Measurements from ENCODE around the gene KXD1. TPM values are rescaled to one million over a fixed set of nuclear protein-coding genes. Genes with fewer than 3 reads are reported as not detected.
A peak's percentile ranks its signal among the peaks of the same experiment; 100 is the strongest.

The KXD1 gene
- total and polyA plus RNA-seq, 2 donors (not counting 1 experiment from before 2014, with no cell fraction given) = 90.0 to 166 TPM

DNA sequence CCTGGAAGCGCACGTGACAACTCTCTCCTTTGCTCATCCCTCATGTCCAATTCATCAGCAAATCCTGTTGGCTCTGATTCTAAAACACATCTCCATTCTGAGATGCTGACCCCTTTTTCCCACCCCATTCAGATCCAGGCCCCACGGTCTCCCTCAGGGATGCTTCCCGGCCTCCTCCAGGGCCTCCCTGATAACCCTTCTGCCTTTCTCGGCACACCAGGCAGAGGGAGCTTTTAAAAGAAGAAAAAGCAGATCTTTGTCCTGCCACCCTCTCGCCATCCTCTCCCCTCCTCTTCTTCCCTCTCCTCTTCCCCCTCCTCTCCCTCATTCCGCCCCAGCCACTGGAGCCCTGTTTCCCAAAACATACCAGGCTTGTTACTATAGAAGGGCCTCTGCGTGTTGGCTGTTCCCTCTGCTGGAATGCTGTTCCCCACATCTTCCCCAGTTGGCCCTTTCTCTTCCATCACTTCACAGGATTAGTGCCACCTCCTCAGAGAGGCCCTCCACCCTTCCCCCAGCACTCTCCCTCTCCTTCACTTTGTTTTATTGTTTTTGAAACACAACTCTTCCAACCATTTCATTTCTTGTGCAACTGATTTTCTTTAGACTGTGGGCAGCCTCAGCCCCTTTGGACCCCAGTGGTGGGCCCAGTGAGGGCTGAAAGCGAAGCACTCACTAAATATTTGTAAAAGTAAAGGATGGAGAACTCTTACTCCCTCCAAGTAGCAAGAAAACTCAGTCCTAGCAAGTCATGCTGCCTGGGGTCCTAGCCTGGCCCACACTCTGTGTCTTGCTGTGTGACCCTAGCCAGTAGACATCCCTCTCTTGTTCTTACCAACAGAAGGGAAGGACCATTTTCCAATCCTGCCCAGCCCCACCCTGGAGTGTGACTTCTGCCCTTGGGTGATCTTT lies 51.4 kb downstream of the KXD1 start:
- no peak overlapping the region for H3K9ac ChIP-seq (ENCODE audit: low read length)
- H3K4me3 ChIP-seq (ENCODE audit: control extremely low read depth in 1 of 5, extremely low read depth in 1 of 5, insufficient read depth in 1 of 5, low read depth in 2 of 5, low read length in 4 of 5) = no peak overlapping the region
- H3K36me3 ChIP-seq (replicated peaks in 1 of 2; ENCODE audit: control extremely low read depth in 1 of 2, control insufficient read depth in 1 of 2, extremely low read depth in 1 of 2, insufficient read depth in 2 of 2, low read length in 1 of 2) = no peaks in the 10 kb centered on the region
- no peaks in the 10 kb centered on the region for H3K9me3 Mint-ChIP-seq (ENCODE audit: insufficient read depth)
- peak overlapping the region; percentile 23 for H3K4me3 Mint-ChIP-seq
- POLR2A ChIA-PET = no interaction called here
- no peaks in the 10 kb centered on the region for H4K20me1 ChIP-seq (ENCODE audit: control insufficient read depth, insufficient read depth, low read length, poor library complexity, severe bottlenecking)
- no peak overlapping the region for H3K4me2 ChIP-seq (replicated peaks; ENCODE audit: low read depth, low read length, poor library complexity, severe bottlenecking)
- CTCF ChIA-PET = no interaction called here
- H3K27ac ChIP-seq (ENCODE audit: low read length in 2 of 2) = no peak overlapping the region
- intact Hi-C loops (cut with micrococcal nuclease) = no loop called here
- WGBS (ENCODE audit: insufficient coverage) = 42% methylated on average over 8 of the region's 9 CpGs
- no peak overlapping the region for H2AFZ ChIP-seq (ENCODE audit: insufficient read depth, low read depth, low read length, poor library complexity, severe bottlenecking)
- DNase-seq = no peak
- H3K27me3 ChIP-seq (replicated peaks in 1 of 4; ENCODE audit: control extremely low read depth in 1 of 4, control insufficient read depth in 3 of 4, insufficient read depth in 4 of 4, low read length in 3 of 4) = peaks cover 0 to 88% (median 68%) of the 10 kb centered on the region in 4 experiments
- peaks cover 40% of the 10 kb centered on the region for H3K4me1 Mint-ChIP-seq
- H3K9me3 ChIP-seq (ENCODE audit: control extremely low read depth in 1 of 3, control insufficient read depth in 2 of 3, insufficient read depth in 1 of 3, low read length in 2 of 3) = peaks cover 0 to 27% (median 0%) of the 10 kb centered on the region in 3 donors
- H3K27me3 Mint-ChIP-seq = peaks cover 48% of the 10 kb centered on the region
- no peaks in the 10 kb centered on the region for H3K79me2 ChIP-seq (ENCODE audit: control insufficient read depth, insufficient read depth, low read length)
- H3K4me1 ChIP-seq (ENCODE audit: control insufficient read depth in 2 of 2, insufficient read depth in 2 of 2, low read length in 2 of 2) = peaks cover 51 to 62% of the 10 kb centered on the region in 2 donors
- no peak overlapping the region for H3K27ac Mint-ChIP-seq
- no peak for ATAC-seq (ENCODE audit: low read depth)
- TF ChIP-seq, protein P1, sequence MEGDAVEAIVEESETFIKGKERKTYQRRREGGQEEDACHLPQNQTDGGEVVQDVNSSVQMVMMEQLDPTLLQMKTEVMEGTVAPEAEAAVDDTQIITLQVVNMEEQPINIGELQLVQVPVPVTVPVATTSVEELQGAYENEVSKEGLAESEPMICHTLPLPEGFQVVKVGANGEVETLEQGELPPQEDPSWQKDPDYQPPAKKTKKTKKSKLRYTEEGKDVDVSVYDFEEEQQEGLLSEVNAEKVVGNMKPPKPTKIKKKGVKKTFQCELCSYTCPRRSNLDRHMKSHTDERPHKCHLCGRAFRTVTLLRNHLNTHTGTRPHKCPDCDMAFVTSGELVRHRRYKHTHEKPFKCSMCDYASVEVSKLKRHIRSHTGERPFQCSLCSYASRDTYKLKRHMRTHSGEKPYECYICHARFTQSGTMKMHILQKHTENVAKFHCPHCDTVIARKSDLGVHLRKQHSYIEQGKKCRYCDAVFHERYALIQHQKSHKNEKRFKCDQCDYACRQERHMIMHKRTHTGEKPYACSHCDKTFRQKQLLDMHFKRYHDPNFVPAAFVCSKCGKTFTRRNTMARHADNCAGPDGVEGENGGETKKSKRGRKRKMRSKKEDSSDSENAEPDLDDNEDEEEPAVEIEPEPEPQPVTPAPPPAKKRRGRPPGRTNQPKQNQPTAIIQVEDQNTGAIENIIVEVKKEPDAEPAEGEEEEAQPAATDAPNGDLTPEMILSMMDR (IDR thresholded peaks at IDR 0.05) = no peak

DNA sequence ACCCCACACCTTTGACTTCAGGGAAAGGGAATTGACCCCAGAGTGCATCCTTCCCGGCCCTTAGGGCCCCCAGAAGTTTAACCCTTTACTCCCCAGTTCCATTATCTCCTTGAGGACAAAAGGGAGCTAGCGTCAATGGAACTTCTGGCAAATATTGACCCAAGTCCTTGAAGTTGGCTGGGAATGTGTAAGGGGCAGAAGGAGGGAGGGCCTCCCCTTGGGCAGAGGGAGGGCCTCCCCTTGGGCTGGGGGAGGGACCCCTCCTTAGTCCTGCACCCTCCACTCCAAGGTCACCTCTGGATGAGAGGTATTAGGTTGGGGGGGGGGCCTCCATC lies 52.0 kb downstream of the KXD1 start:
- no peak for DNase-seq
- POLR2A ChIA-PET = no interaction called here
- H3K4me2 ChIP-seq (replicated peaks; ENCODE audit: low read depth, low read length, poor library complexity, severe bottlenecking) = no peak overlapping the region
- H3K27ac Mint-ChIP-seq = no peak overlapping the region
- H3K79me2 ChIP-seq (ENCODE audit: control insufficient read depth, insufficient read depth, low read length) = no peaks in the 10 kb centered on the region
- no peak overlapping the region for H3K4me3 ChIP-seq (ENCODE audit: control extremely low read depth in 1 of 5, extremely low read depth in 1 of 5, insufficient read depth in 1 of 5, low read depth in 2 of 5, low read length in 4 of 5)
- H3K4me3 Mint-ChIP-seq = no peak overlapping the region
- H4K20me1 ChIP-seq (ENCODE audit: control insufficient read depth, insufficient read depth, low read length, poor library complexity, severe bottlenecking) = no peaks in the 10 kb centered on the region
- no peak overlapping the region for H2AFZ ChIP-seq (ENCODE audit: insufficient read depth, low read depth, low read length, poor library complexity, severe bottlenecking)
- peaks cover 54% of the 10 kb centered on the region for H3K27me3 Mint-ChIP-seq
- peaks cover 42% of the 10 kb centered on the region for H3K4me1 Mint-ChIP-seq
- intact Hi-C loops (cut with micrococcal nuclease) = no loop called here
- peaks cover 0 to 88% (median 67%) of the 10 kb centered on the region in 4 experiments for H3K27me3 ChIP-seq (replicated peaks in 1 of 4; ENCODE audit: control extremely low read depth in 1 of 4, control insufficient read depth in 3 of 4, insufficient read depth in 4 of 4, low read length in 3 of 4)
- CTCF ChIA-PET = no interaction called here
- WGBS (ENCODE audit: insufficient coverage) = no CpG with 5 or more reads among the region's 2 CpGs
- peaks cover 46 to 61% of the 10 kb centered on the region in 2 donors for H3K4me1 ChIP-seq (ENCODE audit: control insufficient read depth in 2 of 2, insufficient read depth in 2 of 2, low read length in 2 of 2)
- H3K36me3 ChIP-seq (replicated peaks in 1 of 2; ENCODE audit: control extremely low read depth in 1 of 2, control insufficient read depth in 1 of 2, extremely low read depth in 1 of 2, insufficient read depth in 2 of 2, low read length in 1 of 2) = no peaks in the 10 kb centered on the region
- no peak overlapping the region for H3K27ac ChIP-seq (ENCODE audit: low read length in 2 of 2)
- peaks cover 0 to 27% (median 0%) of the 10 kb centered on the region in 3 donors for H3K9me3 ChIP-seq (ENCODE audit: control extremely low read depth in 1 of 3, control insufficient read depth in 2 of 3, insufficient read depth in 1 of 3, low read length in 2 of 3)
- TF ChIP-seq, protein P1 (IDR thresholded peaks at IDR 0.05) = no peak
- no peak for TF ChIP-seq EZH2 (IDR thresholded peaks at IDR 0.05; ENCODE audit: borderline replicate concordance, insufficient read depth, low read depth, low read length, poor library complexity, severe bottlenecking)
- ATAC-seq (ENCODE audit: low read depth) = no peak
- no peak overlapping the region for H3K9ac ChIP-seq (ENCODE audit: low read length)
- H3K9me3 Mint-ChIP-seq (ENCODE audit: insufficient read depth) = no peaks in the 10 kb centered on the region

All from B cell (primary cell).